GM21381 (cell line): ENCODE data around the gene NPAS3.

Experiments used
- ATAC-seq: cut with Tn5 transposase; IDR thresholded peaks from one replicate; pipeline ENCODE4 v1.9.1; 2021; ENCODE audit warnings: mild to moderate bottlenecking, moderate library complexity; ENCODE audit not compliant: unreplicated experiment

The NPAS3 gene

DNA sequence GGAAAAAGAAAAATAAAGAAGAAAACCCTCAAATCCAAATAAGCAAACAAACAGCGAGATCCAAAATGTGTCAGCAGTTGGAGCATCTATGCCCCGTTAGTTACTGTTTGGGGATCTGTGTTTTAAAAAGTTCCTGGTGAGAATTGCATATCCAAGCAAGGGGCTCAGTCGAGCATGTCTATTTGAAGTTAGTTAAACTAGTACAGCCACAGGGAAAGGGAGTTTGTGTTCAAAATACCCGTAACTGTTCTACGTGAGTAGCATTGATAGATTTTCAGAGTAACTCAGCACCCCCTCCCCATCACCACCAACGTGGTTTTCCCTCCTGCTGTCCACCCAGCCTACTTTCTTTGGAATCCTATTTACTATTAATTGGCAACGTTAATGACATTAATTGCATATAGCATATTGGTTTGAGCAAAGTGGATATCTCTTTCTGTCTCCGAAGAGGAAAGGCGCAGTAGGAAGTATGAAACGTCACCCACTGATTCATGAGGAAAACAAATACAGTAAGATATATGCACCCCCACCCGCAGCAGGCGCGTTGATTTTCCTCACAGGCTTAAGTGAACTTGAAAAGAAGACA, 1.5 kb downstream of the NPAS3 start:
- no peak for ATAC-seq

DNA sequence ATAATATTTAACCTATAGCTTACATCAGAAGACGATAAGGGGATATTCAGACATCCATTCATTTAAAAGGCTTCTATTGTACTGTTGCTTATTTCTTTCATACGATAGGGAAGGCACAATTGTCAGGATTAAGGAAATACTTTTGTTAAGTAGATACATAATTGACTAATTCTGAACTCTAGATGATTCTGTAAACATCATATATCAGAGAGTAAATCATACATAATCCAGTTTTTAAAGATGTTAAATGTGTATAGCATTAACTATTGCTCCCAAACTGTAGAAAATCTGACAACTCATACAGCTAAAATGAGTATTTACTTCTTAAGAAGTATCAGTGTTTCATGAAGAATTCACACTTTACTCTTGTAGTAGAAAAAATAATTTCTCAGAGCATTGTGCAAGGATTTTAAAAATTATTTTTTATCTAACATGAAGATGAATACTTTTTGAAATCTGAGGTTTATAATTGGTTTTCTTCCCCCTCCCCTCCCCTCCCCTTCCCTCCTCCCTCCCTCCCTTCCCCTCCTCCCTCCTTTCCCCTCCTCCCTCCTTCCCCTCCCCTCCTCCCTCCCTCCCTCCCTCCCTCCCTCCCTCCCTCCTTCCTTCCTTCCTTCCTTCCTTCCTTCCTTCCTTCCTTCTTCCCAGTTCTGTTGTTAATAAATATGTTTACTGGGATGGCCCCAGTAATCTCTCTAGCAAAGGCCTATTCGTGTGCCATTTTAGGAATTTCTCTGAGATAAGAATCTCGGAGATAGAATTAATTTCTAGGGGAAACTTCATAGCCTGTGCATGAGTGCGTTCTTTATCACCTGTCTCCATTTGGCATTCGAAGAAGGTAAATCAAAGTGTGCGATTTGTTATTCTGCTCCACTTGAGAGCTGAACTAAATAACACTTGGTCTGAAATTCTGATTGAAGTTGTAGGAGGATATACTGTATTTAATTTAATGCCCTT, 2.3 kb downstream of the NPAS3 start:
- ATAC-seq, result no peak

DNA sequence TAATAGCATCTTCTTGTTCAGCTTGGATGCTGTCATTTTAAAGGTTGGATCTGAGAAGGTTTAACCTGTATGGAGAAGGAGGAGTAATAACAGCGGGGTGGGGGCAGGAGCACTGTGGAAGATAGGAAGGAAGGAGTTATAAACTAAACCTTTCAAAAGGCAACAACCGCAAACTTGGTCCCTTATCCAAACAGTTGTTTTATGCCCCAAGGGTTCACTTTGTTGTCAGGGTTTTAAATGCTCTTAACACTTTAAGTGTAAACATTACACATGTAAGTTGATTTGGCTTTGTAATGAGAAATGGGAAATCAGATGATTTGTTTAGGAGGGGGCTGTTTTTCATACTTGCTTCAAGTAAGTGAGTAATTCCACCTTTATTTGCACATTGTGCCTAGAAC, 3.0 kb downstream of the NPAS3 start:
- no peak for ATAC-seq

DNA sequence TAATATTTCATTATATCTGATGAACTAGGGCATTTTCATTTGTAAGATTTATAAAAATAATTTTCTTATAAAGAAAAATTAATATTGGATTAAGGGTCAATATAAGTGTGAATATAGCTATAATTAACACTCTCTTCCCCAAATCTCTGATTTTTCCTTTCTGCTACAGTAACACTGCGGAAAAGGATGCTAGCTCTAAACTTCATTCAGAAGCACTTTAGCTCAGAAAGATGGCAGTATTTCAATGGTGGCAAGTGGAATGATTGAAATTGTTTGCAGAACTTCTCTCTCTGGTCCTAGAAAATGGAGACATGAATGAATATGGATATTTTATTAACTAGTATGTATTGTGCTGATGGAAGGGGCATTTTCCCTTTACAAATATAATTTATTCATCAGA, 8.4 kb downstream of the NPAS3 start:
- no peak for ATAC-seq

DNA sequence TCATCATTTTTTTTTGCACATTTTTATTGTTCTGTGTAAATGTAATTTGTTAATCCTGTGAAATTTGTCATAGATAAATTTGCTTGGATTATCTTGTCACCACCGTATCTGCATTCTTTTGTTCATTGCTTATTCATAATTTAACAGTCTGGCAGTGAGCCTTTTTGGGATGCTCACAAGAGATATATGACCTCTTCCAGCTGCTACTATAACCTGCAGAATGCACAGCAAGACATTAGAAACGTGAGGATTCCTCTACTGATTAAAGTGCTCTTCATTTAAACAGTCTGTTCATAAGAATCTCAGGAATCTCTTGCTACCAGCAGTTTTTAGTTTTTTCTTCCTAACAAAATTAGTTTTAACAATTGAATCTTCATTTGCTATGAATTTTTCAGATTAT, 9.1 kb downstream of the NPAS3 start:
- ATAC-seq, result no peak

DNA sequence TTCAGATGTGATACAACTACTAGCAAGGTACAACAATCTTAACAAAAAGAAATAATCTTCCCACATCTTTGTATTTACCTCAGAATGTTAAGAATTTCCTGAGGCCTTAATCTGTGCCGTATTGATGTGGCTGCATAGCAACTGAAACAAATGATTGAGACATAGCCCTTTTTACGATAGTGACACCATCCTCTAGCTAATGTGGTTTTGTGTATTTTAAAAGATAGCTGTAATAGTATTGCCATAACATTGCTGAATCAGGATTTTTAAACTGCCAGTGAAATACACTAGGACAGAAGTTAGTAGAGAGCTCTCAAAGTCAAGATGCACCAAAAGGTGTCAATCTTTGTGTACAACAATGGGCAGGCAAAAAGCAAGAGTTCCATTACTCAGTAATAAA, 11.9 kb downstream of the NPAS3 start:
- no peak for ATAC-seq

DNA sequence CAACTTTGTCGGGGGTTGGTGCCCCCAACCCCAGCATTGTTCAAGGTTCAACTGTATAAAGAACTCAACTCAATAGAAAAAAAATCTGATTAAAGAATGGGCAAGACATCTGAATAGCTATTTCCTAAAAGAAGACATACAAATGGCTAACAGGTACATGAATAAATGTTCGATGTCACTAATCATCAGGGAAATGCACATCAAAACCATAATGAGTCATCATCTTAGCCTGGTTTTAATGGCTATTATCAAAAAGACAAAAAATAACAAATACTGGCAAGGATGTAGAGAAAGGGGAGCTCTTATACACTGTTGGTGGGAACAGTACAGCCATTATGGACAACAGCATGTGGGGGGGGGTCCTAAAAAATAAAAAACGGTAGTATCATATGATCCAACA, 28.7 kb downstream of the NPAS3 start:
- no peak for ATAC-seq

DNA sequence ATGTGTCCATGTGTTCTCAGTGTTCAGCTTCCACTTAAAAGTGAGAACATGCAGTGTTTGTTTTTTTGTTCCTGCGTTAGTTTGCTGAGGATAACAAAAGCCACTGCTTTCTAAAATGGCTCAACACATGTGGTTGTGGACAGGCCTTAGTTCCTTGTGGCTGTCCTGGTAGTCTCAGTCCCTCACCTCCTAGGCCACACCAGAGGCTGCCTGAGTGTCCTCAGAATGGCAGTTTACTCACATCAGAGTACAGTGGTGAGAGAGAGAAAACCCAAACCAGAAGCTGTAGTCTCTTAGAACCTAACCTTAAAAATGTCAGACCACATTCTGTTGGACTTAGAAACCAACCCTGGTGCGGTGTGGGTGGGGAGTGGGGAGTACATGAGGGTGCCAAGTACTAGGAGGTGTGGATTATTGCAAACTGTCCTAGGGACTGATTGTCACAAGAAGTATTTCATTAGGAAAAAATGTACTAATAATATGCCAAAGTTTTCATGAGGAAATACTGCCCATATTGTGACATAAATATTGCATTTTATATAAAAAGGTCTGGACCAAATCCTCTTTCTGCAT, 30.4 kb downstream of the NPAS3 start:
- ATAC-seq, result no peak

DNA sequence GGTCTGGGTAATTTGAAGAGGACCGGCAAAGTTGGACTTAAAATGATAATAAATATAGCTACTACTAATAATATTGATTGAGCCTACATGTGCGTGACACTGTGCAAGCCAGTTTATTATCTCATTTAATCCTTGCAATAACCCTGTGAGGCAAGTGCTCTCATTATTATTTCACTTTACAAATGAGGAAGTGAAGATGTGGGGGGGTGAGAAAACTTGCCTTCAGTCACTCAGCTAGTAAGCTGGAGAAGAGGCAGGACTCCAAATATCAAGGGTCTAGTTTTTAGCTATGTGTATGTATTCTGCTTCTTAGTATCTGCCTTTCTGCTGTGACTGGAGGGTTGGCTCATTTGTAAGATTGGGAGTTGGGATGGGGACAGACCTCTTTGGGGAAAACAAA, 39.2 kb downstream of the NPAS3 start:
- ATAC-seq, result no peak

DNA sequence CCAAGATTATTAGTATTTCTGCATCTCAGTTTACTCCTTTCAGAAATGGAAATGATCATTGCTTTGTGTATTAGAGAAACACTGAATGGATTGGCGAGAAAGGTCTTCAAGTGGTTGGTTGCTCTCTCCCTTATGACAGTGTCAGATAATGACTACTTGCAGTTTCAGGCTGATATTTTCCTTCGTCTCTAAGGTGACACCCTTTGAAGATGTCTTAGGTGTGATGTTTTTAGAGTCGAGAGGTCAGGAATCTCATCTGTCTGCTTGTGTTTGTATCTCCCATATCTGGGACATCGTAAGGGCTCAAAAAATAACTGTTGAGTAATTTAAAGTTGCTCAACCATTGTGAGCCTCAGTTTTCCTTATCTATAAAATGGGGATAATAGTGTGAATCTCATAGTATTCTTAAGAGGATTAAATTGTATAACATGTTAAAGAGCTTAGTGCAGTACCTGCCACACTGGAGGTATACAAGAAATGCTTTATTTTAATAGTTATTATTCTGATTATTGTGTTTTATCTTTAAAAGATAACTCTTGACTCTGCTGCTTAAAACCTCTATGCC, 40.1 kb downstream of the NPAS3 start:
- ATAC-seq, result no peak

DNA sequence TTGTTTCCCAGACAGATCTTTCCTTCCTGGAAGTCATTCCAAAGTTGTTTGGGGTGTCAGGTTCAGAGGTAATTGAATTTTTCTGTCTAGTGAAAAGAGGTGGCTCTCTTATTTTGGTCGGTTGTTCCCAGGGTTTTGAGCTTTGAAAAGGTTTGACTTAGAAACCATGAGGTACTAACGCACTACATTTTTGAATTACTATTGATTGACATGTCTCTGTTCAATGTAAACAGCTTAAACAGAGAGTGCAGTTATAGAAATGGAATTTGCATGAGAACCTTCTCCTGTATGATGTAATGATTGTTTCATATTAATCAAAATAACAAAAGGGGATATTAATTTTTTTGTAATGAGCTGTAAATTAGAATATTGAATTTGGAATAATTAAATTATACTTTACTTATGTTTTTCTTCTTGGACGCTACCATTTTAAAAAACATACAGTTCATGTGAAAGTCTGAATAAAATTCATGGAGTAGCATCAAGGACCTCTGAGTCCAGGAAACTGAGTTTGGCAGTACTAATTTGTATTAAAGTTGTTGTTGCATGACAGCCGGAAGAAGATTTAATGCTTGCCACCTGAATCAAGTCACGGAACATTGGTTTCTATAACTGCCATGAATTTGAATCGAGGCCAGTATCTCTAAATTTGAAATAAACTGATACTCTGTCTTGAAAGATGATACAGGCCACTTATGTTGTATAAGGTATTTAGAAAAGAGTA, 41.7 kb downstream of the NPAS3 start:
- no peak for ATAC-seq

DNA sequence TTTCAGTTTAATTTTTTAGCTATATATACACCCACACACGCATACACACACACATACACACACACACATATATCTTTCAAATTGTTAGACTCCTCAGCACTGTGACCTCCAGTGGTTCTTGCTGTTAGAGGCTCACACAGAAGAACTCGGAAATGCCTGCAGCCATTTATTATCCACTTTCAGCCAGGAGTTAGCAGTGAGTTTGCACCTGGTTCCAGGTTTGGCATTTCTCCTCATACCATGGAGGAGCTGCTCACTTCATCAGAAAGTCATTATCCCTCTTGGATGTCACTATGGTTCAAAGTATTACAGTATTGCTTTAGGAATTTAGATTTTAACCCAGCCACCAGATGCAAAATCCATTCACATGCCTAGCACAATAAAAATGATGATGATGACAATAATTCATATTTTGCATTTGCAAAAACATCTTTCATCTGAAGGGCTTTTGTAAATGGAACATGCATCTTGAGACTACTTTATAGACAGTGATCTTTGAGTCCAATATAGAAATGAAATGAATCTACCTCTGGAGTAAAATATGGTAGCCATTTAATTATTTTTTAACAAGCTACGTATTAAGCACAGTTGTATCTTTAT, 42.3 kb downstream of the NPAS3 start:
- ATAC-seq, result no peak

DNA sequence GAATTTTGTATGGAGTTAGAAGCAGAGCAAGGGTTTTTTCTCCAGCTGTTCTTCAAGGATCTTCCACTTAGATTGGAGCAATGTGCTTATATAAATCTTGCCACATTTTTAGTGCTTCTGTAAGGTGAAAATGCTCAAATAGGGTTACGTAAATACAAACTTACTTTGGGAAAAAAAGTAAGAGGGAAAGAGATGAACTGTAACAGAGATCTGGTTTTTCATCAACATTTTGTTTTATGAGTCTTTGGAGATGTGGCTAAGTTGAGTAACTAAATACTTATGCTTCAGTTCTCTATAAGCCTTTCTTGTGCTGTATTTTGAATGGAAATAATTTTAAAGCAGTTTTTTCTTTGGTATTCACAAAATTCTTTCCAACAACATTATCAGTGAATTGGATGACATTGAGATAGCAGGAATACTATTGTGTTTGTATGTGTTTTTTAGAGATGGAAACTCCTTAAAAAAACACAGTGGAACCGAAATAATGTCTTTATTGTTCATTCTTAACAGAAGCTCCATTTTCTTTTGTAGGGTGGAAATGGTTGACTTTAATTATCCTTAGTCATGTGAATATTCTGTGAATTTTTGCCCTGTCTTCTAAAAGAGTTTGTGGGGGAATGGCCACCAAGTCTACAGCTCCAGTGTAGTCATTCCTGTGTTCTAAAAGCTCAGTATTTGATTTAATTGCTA, 45.7 kb downstream of the NPAS3 start:
- no peak for ATAC-seq

DNA sequence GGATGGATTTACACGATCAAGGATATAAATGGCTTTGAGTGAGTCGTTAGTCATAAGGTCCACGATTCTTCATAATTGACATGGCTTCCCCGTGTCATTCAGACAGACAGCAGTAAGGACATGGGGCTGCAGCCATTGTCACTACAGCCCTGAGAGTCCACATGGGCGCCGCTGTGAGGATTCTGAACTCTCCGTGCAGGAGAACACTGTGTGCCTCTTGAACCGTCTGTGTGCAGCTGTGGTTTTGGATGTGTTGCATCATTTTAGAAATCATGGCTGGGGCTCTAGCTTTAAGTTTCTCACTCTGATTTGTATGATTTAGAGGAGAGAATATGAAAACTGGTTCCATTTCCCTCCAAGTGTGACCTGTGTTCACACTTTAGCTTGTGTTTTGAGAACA, 47.2 kb downstream of the NPAS3 start:
- no peak for ATAC-seq

DNA sequence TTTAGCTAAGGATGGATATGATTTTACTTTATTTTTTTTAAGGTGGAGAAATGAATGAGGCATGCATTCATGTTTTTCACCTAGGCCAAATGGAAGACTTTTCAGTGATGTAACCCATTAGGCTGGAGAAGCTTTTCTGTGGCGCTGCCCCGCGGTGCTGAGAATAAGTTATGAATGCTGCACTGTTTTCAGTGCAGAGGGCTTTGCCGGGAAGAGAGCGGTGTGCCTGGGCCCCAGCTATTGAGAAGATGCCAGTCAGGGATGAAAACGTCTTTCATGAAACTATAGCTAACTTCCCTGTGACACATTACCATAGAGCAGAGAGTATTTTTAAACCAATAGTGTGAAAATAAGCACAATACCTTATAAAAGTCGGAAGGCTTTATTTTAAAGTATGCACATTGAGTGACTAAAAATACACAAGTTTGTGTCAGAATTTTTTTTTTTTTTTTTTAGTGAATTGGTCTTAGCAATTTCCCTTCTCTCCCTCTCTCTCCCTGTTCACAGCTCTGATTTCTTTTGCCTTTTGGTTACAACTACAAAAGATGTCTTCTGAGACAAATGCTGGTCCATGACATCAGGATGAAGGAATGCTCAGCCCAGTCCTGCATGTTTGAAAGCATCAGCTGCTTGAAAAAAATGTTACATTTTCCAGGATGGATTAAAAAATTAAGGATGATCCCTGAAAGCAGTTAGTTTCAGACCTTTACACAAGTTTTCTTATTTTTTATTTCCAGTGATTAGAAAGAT, 48.3 kb downstream of the NPAS3 start:
- ATAC-seq, result no peak

DNA sequence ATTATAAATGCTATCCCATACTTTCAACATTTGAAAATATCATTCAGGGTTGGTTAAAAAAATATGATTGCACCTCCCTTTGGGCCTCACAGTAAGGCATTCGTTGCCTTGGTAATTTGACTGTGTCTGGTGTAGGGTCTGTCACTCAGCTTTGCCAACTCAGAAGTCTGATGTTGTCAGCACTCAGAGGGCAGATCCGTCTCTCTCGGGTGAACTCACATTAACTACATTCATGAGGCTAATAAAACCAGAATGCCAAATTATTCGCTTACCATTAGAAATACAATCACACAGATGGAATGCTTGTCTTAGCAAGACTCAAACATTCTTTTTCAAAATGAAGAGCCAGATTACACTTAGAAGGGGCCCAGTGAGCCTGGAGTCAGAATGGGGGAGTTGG, 53.0 kb downstream of the NPAS3 start:
- ATAC-seq, result no peak

DNA sequence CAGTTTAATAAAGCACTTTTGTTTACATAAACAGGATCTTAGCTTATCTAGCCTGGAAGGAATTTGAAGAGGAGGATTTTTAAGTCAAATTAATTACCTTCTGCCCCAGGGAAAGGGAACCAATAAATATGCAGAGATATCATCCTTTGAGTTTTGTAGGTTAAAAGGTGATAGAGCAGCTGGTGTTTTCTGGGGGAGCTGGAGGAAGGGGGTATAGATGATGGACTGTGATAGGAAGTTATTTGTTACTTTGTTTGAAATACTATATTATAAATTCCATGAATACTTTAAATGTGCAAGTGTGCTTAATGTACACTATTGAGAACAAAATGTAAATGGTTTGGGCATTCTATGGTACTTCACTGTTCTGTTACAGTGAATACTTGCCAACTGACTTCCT, 55.2 kb downstream of the NPAS3 start:
- no peak for ATAC-seq

DNA sequence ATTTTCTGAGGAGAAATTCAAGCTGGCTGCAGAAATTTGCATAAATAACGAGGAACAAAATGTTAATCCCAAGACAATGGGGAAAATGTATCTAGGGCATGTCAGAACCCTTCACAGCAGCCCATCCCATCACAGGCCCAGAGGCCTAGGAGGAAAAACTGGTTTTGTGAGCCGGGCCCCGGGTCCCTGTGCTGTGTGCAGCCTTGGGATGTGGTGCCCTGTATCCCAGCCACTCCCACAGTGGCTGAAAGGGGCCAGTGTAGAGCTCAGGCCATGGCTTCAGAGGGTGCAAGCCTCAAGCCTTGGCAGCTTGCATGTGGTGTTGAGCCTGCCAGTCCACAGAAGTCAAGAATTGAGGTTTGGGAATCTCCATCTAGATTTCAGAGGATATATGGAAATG, 57.7 kb downstream of the NPAS3 start:
- no peak for ATAC-seq

DNA sequence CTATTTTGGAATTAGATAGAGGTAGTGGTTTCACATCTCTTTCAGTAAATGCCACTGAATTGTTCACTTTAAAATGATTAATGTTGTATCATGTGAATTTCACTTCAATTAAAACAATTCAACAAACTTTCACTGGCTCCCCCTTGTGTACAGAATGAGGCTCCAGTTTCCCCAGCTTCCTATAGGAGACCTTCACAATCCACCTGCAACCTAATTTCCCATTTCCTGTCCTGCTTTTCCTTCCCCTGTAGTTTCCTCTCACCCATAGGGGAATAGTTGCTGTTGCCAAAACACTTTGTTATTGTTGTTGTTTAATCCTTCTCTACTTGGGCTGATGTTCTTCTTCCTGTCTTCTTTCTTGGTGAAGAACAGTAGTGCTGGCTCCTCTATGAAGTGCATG, 59.8 kb downstream of the NPAS3 start:
- no peak for ATAC-seq

DNA sequence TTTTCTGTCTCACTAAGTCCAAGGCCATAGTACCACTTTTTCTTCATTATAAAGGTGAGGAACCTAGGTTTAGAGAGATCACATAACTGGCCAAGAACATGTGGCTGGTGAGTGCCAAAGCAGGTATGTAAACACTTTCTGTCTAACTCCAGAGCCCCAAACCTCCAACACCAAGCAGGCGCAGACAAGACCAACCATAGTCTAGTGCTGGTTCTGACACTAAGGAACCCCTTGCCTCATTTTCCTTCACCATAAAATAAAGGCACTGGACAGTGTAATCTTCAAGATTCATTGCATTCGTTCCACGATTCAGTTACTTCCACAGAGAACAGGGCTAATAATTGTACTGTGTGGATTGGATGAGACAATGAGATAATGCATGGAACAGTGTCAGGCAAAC, 71.0 kb downstream of the NPAS3 start:
- ATAC-seq, result no peak
